ENCODE data around the gene BYSL.
"Not testable (repeated sequence)": the region's sequence is repeated elsewhere in the genome, so short reads cannot be mapped to it uniquely, and the experiment has no call there.

DNA sequence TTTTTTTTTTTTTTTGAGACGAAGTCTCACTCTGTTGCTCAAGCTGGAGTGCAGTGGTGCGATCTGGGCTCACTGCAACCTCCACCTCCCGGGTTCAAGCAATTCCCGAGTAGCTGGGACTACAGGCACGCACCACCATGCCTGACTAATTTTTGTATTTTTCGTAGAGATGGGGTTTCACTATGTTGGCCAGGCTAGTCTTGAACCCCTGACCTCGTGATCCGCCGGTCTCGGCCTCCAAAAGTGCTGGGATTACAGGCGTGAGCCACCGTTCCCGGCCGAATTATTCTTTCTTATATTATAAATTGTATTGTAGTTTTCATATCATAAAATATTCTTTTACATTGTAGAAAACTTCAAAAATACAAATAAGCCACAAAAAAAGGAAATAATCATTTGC is 21.6 kb downstream of the BYSL start:
- TF ChIP-seq POLR2A (IDR thresholded peaks at IDR 0.05; ENCODE audit: low read depth, low read length); POLR2AphosphoS5 (IDR thresholded peaks at IDR 0.05; ENCODE audit: low read depth, low read length); TAF1 (IDR thresholded peaks at IDR 0.05; ENCODE audit: borderline replicate concordance, low read depth, low read length): not testable (repeated sequence)

Data from GM12892 (cell line).